Measurements from ENCODE around the gene EMC10.

GRCh38 chr19:50450369-50451222, 25.7 kb upstream of the EMC10 start:
- TF ChIP-seq CTCF (IDR thresholded peaks at IDR 0.05) (no peak), POLR2A (IDR thresholded peaks at IDR 0.05) (no peak)

All from thyroid gland (tissue), 4 donors.